ENCODE data around the gene ALX3.

The ALX3 gene

DNA sequence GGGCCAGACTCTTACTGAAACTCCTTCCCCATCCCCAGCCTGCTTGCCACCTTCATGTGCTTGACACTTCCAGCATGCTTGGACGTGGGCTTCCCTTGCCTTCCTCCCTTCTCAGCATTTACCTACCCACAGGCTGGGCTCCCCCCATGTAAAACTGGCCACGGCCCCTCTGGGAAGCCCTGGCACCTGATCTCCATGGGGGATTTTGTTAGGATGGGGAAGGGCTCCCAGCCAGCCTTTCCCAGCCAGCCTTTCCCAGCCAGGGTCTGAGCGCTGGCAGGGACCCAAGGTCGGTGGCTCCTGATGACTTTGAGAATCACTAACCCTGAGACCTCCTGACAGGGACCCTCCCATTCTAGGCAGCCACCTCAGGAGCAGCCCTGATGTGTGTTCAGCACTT is 6.7 kb downstream of the ALX3 start:
- DNase-seq, result no peak

GRCh38 chr1:110062612-110063011 is 7.9 kb downstream of the ALX3 start:
- DNase-seq, result no peak

DNA sequence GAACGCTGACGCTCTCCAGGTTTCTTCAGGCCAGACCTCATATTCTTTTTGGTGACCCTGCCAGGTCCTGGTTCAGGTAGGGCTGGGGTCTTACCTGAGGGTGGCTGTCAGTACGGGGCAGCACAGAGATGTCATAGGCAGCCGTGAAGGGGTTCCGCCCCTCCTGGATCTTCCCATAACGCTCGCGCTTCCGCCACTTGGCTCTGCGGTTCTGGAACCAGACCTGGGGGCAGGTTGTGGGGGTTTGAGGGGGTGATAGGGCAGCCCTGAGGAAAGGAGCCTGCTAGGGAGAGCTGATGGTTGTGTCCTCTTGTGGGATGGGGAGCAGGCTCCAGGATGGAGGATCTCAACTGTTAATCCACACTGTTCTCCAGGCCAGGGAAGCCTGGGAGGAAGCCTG is 9.1 kb downstream of the ALX3 start:
- no peak for DNase-seq

DNA sequence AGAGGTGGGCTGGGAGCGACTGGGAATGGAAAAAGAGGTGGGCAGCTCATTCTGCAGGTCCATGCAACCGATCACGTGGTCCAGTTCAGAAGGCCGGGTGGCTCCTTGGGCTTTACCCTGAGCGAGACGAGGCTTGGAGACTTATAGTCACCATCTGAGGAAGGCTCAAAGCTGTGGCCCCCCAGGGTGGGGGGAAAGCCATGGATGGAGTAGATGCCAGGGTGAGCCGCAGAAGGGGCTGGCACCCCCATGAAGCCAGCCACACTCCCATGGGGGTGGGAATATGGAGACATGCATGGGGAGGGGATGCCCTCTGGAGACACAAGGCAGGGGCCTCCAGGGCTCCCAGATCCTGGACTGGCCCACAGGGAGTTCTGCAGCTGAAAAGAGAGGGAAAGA is 9.8 kb downstream of the ALX3 start:
- DNase-seq, result no peak

DNA sequence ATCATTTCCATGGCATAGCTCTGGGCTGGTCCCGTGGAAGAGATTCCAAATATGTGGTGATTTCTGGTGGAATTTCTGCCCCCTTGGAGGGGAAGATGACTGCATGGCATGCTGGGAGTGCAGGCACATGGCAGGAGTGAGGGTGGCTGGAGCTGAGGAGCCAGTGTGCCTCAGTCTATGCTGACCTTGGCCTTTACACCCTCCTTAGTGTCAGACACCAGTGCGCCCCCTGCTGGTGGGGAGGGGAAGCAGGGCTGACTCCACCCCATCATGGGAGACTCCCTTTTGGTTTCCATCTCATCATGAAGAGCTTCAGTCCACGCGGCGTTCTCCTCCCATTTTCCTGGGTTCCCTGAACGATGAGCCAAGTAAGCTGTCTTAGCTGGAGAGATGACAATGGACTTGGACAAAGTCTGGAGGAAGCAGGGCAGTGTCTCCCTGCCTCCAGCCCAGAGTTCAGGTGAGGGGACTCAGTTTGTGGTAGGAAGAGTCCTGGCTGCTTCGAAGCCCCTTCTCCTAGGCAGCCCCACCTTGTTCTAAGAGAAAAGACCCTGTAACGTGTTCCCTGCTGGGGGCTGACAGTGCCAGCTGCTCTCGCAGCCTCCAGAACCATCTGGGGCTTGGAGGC is 10.3 kb downstream of the ALX3 start:
- no peak for DNase-seq

DNA sequence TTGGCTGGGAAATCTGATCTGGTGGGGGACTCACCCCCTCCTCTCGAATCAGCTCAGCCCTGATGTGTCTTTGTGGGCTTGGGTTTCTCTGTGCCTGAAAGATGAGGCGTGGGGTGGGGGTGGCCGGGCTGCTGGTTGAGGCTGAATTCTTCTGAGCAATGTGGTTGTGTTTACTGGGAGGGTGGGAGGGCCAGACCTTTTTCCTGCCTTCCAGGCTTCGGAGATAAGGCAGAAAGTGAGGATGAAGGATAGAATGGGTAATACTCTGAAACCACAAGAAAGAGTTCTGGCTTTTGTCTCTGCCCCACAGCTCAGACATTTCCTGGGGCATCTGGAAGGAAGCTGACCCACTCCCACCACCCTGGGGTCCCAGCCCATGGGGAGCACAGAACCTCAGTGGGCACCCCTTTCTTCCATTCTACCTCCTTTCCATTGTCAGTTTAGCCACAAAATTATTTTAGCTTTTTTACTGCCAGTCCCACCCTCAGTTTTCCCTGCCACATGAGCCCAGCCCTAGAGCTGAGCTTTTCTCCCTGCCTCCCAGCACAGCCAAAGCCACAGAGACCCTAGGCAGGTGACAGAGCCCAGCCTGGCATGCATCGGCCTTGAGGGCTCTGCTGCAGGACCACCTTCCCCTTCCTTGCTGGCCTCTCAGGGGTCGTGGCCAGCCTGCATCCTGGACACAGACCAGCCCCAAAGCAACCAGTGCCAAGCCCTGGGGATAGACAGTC is 11.2 kb downstream of the ALX3 start:
- no peak for DNase-seq

DNA sequence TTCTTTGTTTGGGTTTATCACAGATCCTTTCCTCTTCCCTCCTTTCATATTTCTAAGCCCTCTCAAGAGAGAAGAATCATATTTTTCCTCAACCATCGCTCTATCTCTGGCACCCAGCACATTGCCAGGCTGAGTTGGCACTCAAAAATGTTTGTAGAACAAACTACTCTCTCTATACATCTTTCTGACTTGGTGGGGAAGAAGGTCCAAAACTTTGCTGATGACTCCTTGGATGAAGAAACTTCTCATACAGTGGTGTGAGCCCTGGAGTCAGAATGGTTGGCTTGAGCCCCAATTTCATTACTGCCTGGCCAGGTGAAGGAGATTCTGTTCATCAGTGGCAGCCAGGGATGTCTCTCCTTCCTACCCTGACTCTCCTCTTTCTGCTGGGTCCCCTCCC is 11.9 kb downstream of the ALX3 start:
- no peak for DNase-seq

DNA sequence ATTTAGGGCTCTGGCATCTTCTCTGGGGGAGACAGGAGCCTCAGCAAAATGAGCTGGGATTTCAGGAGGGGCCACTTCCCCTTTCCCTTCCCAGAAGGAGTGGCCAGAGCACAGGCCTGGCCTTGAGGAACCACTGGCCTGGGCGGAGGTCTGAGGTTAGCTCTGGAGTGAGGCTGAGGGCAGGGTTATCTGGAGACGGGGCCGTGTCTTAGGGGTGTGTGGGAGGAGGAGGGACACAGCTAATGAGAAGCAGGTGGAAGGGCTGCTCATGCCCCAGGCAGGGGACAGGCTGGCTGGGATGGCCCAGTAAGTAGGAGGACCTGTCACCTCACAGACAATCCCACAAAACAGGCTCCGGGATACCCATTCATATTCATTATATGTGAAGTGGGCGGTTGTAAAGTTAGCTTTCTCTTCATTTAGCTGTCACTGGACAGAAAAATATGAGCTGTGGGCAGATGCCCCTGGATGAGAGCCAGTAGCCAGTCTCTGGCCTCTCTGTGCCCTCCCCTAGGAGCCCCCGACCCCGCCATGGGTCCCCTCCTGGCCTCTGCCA is 12.4 kb downstream of the ALX3 start:
- DNase-seq, result no peak

GRCh38 chr1:110056776-110057175 is 13.7 kb downstream of the ALX3 start:
- DNase-seq, result no peak

DNA sequence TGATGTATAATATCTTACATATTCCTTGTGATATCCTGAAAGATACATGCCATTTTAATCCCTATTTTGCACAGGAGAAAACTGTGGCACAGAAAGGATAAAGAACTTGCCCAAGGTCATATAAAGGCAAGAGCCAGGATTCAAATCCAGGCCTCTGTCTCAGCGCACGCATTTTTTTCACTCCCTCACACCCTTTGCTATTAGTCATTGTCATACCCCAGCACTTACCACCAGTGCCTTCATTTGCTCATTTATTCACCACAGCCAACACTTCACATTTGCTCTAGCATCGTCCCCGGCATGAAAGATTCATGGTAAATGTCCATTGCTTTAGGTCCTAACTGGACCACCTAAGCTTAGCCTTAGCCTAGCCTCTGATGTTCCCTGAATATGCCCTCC is 14.2 kb downstream of the ALX3 start:
- no peak for DNase-seq

DNA sequence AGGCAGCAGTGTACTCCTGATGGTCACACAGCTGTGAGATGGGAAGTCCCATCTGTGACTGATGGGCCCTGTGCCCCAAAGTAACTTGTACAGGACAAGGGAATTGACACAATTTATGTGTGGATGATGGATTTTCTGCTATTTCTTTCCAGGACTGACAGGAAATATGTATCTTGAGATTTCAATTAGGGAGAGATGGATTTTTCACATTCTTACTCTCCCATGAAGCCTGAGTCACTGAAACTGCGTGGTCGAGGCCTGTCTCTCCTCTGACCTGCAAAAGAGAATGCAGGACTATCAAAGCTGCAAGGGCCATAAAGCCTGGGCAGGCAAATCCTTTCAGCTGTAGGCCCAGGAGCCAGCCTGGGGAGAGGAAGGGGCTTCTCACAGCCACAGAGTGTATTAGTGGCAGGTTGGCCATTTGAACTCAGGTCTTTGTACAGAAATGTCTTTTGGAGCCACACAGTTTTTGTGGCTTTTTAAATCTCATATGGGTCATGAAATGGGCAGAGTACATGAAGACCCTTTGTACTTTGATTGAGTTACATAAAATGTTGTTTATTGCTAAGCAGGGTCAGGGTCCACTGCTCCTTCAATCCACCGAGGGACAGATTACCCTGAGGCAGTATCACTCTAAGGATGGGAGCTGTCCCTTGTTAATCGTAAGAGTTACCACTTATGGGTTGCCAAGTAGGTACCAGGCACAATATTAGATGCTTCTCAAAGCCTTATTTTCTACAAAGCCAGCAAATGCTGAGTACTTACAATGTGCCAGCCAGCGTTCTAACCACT is 14.8 kb downstream of the ALX3 start:
- no peak for DNase-seq

DNA sequence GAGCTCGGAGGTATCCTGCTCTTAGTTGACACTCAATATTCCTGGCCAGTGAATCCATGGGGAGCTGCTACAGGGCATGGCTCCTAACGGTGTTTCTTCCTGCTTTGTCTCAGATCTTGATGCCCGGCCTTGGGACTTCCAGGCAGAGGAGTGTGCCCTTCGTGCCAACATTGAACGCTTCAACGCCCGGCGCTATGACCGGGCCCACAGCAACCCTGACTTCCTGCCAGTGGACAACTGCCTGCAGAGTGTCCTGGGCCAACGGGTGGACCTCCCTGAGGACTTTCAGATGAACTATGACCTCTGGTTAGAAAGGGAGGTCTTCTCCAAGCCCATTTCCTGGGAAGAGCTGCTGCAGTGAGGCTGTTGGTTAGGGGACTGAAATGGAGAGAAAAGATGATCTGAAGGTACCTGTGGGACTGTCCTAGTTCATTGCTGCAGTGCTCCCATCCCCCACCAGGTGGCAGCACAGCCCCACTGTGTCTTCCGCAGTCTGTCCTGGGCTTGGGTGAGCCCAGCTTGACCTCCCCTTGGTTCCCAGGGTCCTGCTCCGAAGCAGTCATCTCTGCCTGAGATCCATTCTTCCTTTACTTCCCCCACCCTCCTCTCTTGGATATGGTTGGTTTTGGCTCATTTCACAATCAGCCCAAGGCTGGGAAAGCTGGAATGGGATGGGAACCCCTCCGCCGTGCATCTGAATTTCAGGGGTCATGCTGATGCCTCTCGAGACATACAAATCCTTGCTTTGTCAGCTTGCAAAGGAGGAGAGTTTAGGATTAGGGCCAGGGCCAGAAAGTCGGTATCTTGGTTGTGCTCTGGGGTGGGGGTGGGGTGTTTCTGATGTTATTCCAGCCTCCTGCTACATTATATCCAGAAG is 16.7 kb downstream of the ALX3 start:
- peak; percentile 16 for DNase-seq

- DNase-seq, result no peak
These were observed 19.2 kb downstream of the ALX3 start for GRCh38 chr1:110051262-110051648.

DNA sequence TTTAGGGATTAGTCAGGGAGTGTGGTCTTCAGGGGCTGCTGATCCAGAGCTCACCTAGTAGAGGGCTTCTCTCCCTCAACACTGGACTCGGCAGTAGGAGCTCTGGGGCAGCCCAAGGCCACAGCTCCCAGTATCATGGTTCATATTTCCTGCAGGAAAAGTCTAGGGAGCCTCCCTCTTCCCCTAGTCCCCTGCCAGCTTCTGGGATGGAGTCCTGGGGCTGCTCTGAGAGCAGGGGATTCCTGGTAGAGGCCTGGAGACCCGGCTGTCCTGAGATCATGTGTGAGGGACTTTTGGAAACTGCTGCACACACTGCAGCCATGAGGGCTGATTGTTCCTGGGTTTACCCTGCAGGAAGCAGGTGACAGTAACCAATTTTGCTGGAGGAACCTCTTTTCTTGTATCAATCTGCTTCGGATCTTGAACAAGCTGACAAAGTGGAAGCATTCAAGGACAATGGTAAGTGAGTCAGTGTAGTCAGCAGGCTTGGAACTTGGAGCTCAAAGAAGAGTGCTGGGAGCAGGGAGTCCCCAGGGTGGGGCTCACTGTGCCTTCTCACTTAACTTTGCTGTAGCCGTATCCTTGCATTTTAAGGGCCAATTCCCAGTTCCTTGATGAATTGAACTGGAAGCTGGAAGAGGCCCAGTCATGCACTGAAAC is 19.7 kb downstream of the ALX3 start:
- no peak for DNase-seq

DNA sequence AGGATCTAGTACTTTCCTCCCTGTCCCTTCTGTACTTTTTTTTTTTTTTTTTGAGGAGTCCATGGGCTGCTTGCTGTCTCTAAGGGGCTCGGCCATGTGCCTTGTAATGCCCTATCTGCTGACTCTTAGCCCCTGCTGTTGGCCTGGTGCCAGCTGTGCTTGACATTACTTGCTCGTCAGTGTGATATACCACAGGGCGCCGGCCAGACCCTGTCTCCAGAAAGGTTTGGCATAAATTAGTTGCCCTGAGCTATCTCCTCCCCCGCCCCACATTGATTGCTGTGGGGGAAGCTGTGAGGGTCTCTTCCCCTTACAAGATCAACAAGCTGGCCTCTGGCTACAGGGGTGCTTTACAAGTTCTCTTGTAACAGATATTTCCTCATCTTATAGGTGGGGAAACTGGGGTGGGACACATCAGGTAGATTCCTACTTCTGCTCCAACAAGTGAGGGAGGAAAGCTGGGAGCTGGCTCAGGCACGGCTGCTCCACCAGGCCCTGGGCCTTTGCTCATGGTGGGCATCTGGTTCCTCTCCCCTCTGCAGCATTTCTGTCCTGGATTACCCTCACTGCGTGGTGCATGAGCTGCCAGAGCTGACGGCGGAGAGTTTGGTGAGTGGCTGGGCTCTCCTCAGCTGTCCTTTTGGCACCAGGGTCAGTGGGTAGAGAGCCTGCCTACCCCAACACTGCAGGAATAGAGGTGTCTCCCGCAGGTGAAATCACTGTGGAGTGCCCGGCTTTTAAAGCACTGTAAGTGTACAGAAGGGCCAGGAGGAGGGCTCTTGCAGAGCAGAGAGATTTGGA is 20.5 kb downstream of the ALX3 start:
- DNase-seq, result no peak

DNA sequence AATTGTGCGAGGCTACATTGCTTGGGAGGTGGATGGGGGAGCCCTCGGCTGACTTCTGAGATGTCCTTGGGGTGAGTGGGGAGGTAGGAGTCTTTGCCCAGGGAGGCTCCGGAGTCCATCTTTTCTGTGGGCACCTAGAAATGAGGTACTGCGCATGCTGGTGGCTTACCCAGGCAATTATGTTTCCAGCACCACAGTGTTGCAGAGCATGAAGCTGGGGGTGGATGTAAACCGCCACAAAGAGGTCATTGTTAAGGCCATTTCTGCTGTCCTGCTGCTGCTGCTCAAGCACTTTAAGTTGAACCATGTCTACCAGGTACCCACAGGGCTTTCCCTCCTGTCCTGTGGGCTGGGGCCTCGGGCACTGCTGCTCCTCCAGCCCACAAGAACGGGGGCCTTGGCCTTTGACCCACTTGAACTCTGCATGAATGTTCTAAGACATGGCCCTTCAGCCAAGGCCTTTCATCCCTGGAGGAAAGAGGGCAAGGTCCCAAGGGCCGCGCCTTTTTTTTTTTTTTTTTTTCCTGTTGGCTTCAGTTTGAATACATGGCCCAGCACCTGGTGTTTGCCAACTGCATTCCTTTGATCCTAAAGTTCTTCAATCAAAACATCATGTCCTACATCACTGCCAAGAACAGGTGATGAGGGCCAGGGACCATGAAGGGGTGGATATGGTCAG is 21.4 kb downstream of the ALX3 start:
- no peak for DNase-seq

- no peak for DNase-seq
These were observed 22.2 kb downstream of the ALX3 start for GRCh38 chr1:110048240-110048639.

DNA sequence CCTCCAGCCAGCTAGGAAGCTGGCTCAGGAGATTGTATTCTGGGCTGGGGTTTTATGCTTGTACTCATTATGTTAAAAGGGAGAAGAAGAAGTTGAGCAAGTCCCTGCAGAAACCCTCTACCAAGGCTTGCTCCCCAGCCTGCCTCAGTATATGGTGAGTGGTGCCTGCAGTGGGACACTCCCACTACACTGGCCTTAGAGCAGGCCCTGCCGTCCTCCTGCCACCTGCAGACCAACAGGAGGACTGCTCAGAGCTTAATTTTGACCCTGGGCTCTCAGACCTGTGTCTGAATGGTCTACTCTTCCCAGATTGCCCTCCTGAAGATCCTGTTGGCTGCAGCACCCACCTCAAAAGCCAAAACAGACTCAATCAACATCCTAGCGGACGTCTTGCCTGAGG is 23.0 kb downstream of the ALX3 start:
- no peak for DNase-seq

- no peak for DNase-seq
These were observed 27.5 kb downstream of the ALX3 start for GRCh38 chr1:110043016-110043415.

- DNase-seq, result no peak
These were observed 29.9 kb downstream of the ALX3 start for GRCh38 chr1:110040548-110040947.

GRCh38 chr1:110039641-110040040 is 30.8 kb downstream of the ALX3 start:
- no peak for DNase-seq

Measured in NCI-H1092 treated with DMSO at 0.1 percent for 48 hours (cell line).